HTERT RPE-1 (cell line): ENCODE results near the gene IFNA10.
"Not testable (repeated sequence)": the region's sequence is repeated elsewhere in the genome, so short reads cannot be mapped to it uniquely, and the experiment has no call there.

ENCODE experiments used
- in situ Hi-C: fragments of 300-500 bp; cut with MboI; formaldehyde crosslinking; loops from 4 replicates; pipeline ENCODE4 v1.14.3; 2020; ENCODE audit warnings: low sequenced_read_pairs

Gene IFNA10

DNA sequence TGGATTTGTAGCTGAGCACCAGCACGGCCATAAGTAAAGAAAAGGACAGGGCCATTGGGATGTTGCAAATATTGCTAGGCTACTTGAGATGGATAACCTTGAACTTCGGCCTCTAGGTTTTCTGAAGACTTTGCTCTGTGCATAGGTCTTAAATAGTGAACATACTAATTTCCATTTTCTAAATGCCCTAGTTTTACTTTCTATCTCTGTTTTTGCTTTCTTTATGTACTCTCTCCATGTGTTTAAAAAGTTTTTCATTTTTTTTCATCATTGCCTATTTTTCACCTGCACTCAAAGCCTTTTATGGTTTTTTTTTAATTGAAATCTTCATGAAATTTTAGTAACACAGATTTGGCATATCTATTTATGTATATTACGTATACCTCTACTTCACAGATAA is at the start of gene IFNA10:
IFNA10 (minus strand) TSS at position 101 of the 400 bp plus-strand sequence; CDS start at position 55, 46 bp downstream.
- in situ Hi-C loops = not testable (repeated sequence)

GRCh38 chr9:21255538-21256212 is 48.7 kb upstream of the IFNA10 start:
- in situ Hi-C loops = no loop called here

GRCh38 chr9:21252721-21253547 is 46.0 kb upstream of the IFNA10 start:
- in situ Hi-C loops = no loop called here

DNA sequence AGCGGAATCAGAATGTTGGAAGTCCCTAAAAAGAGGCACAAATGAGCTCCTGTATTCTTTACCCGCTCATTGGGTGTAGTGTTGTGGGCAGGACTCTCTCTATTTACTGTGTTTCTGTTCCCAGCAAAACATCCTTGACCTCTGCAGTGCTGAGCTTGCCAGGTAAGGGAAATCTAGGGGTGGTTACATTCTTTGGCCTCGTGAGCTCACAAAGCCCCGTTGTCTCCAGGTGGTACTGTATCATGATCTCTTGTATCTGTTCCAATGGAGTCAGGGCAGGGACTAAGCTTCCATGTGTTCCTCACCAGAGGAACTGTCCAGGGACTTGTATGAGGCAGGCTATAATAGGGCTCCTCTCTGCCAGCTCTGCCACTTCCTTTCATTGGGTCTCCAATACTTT is 44.7 kb upstream of the IFNA10 start:
- in situ Hi-C loops = no loop called here

GRCh38 chr9:21251190-21251589 is 44.2 kb upstream of the IFNA10 start:
- in situ Hi-C loops = no loop called here

DNA sequence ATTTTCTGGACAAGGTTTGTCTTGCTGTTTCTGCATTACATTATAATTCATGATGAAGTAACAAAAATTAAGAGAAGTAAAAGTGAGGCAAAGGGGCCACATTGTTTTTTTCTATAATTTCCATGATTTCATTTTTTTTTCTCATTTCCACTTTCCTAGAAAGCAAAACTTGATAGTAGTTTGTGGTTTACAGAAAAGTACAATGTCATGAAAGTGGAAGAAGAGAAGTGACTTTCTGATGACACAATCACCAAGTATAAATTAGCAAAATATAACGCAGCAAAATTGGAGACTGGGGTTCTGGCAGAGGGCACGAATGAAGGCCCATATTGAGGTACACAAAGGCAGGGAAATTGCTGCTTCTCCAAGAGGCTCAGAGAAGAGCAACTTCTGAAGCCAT is 37.9 kb upstream of the IFNA10 start:
- in situ Hi-C loops = no loop called here

DNA sequence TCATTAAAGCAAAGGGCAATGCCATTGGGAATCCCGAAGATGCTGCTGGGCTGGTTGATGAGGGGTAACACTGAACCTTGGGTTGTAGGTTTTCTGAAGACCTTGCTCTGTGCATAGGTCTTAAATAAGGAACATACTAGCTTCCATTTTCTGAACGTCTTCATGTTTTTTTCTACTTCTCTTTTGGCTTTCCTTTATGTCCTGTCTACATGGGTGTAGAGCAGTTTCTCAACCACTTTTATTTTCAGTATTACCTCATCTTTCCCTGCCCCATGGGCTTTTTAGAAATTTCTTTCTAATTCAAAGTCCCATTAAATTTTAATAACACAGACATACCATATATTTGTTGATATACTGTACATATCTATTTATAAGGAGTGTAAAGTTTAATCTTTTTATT is 33.0 kb upstream of the IFNA10 start, which contains the start of gene IFNA14:
IFNA14 (minus strand) TSS at position 95 of the 400 bp plus-strand sequence; CDS start at position 25, 70 bp downstream.
- in situ Hi-C loops = no loop called here

- in situ Hi-C loops = not testable (repeated sequence)
These were observed 29.4 kb upstream of the IFNA10 start for GRCh38 chr9:21236360-21236714.

GRCh38 chr9:21235468-21236359 is 28.8 kb upstream of the IFNA10 start:
- in situ Hi-C loops = not testable (repeated sequence)

DNA sequence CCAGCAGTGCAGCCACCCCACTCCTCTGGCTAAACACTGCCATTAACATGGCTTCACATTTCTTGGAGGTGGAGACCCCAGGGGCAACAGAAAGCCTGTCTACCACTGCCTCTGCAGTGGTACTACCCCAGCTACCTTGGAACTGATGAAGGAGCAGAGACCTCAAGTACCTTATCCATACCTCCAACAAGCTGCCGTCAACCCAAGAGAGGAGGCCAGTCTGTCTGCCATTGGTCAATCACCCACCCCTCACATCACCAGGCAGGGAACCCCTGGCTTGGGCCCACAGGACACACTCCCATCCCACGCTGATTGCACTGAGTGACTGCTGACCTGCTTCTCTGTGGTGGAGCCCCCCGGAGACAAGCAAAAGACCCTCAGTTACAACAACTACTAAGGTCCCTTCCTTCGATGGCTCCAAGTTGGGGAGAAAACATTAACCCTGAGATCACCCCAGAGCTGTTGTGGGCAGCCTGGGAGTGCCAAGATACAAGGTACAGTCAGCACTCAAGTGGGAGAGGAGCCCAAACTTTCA is 27.3 kb upstream of the IFNA10 start:
- in situ Hi-C loops = no loop called here

- in situ Hi-C loops = no loop called here
These were observed 26.3 kb upstream of the IFNA10 start for GRCh38 chr9:21233258-21233657.

- in situ Hi-C loops = no loop called here
These were observed 21.2 kb upstream of the IFNA10 start, which contains the start of gene IFNA17 for GRCh38 chr9:21228122-21228521. Gene IFNA17, minus strand, starts transcription at chr9:21228222. Its CDS starts 49 bp downstream, at chr9:21228173.

GRCh38 chr9:21217211-21217610 is 10.3 kb upstream of the IFNA10 start, which contains the start of gene IFNA16:
Gene IFNA16, minus strand, starts transcription at chr9:21217311. Its CDS starts 6 bp downstream, at chr9:21217305.
- in situ Hi-C loops = not testable (repeated sequence)

GRCh38 chr9:21213411-21214326 is 6.7 kb upstream of the IFNA10 start:
- in situ Hi-C loops = not testable (repeated sequence)

GRCh38 chr9:21212160-21212559 is 5.2 kb upstream of the IFNA10 start:
- in situ Hi-C loops = not testable (repeated sequence)

DNA sequence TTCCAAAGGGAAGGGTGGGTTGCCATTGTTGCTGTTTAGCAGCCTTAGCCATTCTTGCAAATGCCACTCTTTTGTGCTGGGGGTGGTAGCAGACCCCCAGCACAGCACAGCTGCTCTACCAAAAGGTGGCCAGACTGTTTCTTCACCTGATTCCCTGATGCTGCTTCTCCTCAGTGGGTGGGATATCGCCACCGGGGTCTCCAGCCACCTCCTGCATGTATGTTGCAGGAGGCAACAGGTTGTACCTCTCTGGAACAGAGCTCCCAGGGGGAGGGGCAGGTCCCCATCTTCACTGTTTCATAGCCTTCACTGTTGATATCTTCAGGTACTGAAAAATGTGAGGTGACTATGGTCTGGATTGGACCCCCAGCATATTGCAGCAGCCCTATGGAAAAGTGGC is 3.8 kb upstream of the IFNA10 start:
- in situ Hi-C loops = not testable (repeated sequence)

DNA sequence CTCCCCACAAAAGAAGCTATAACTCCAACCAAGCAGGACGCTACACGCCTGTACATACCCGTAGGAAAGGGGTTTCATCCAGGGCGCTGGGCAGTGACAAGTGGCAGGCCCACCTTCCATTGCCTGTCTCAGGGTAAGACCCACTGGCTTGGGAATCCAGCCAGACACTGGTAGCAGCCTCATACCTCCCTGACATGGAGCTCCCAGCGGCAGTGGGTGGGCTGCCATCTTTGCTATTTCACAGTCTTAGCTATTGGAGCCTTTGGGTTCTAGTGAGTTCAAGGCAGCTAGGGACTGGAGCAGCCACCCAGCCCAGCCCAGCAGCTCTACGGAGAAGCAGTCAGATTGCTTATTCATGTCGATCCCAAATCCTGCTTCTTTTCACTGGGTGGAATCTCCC is 3.4 kb upstream of the IFNA10 start:
- in situ Hi-C loops = no loop called here

GRCh38 chr9:21205204-21205603 is 1.7 kb downstream of the IFNA10 start:
- in situ Hi-C loops = no loop called here

DNA sequence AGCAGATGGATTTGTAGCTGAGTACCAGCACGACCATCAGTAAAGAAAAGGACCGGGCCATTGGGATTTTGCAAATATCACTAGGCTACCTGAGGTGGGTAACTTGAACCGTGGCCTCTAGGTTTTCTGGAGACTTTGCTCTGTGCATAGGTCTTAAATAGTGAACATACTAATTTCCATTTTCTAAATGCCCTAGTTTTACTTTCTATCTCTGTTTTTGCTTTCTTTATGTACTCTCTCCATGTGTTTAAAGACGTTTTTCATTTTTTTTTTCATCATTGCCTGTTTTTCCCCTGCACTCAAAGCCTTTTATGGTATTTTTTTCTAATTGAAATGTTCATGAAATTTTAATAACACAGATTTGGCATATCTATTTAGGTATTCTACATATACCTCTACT is 4.8 kb downstream of the IFNA10 start, which contains the start of gene IFNA7:
IFNA7 (minus strand) TSS at position 101 of the 400 bp plus-strand sequence; CDS start at position 61, 40 bp downstream.
- in situ Hi-C loops = not testable (repeated sequence)
